KMS-11 (cell line): ENCODE measurements around the gene DNTT.

ENCODE experiments used
- H2AFZ ChIP-seq: fragments of 200-600 bp; sonication (generic); 2 replicates; pipeline ENCODE4 v1.6.1; 2016; ENCODE audit warnings: antibody characterized with exemption, mixed run types, low read depth
- H3K27ac ChIP-seq: fragments of 200-600 bp; sonication (generic); 2 replicates; pipeline ENCODE4 v1.6.1; 2016; ENCODE audit warnings: mild to moderate bottlenecking, mixed run types
- H3K27me3 ChIP-seq: fragments of 200-600 bp; sonication (generic); 2 replicates; pipeline ENCODE4 v1.6.1; 2017; ENCODE audit warnings: mild to moderate bottlenecking, low read depth, mixed run types, moderate library complexity; ENCODE audit not compliant: insufficient read depth
- H3K36me3 ChIP-seq: fragments of 200-600 bp; sonication (generic); 2 replicates; pipeline ENCODE4 v1.6.1; 2017; ENCODE audit warnings: mild to moderate bottlenecking, mixed run types; ENCODE audit not compliant: insufficient read depth
- H3K4me1 ChIP-seq: fragments of 200-600 bp; sonication (generic); 2 replicates; pipeline ENCODE4 v1.6.1; 2016; ENCODE audit warnings: mild to moderate bottlenecking, low read depth, mixed run types; ENCODE audit not compliant: poor library complexity, severe bottlenecking
- H3K4me2 ChIP-seq: fragments of 200-600 bp; sonication (generic); 2 replicates; pipeline ENCODE4 v1.7.0; 2016; ENCODE audit warnings: mild to moderate bottlenecking, mixed run types
- H3K4me3 ChIP-seq: fragments of 200-600 bp; sonication (generic); IDR thresholded peaks from 2 replicates; pipeline ENCODE4 v1.6.1; 2017; ENCODE audit warnings: low read depth, low read length, mixed read lengths; ENCODE audit not compliant: insufficient read depth
- H3K79me2 ChIP-seq: fragments of 200-600 bp; sonication (generic); 2 replicates; pipeline ENCODE4 v1.6.1; 2016; ENCODE audit warnings: low read depth, mixed run types; ENCODE audit not compliant: insufficient read depth
- H3K9ac ChIP-seq: fragments of 200-600 bp; sonication (generic); 2 replicates; pipeline ENCODE4 v1.6.1; 2016; ENCODE audit warnings: mild to moderate bottlenecking, mixed run types
- H4K20me1 ChIP-seq: fragments of 200-600 bp; sonication (generic); 2 replicates; pipeline ENCODE4 v1.6.1; 2016; ENCODE audit warnings: mild to moderate bottlenecking, mixed run types; ENCODE audit not compliant: insufficient read depth
- TF ChIP-seq, protein P1 (sequence below): fragments of 200-600 bp; sonication (generic); conservative IDR thresholded peaks from 2 replicates; pipeline ENCODE4 v1.6.1; 2017; ENCODE audit warnings: low read depth, mild to moderate bottlenecking, antibody characterized with exemption, low read length, moderate library complexity, mixed read lengths

The DNTT gene

DNA sequence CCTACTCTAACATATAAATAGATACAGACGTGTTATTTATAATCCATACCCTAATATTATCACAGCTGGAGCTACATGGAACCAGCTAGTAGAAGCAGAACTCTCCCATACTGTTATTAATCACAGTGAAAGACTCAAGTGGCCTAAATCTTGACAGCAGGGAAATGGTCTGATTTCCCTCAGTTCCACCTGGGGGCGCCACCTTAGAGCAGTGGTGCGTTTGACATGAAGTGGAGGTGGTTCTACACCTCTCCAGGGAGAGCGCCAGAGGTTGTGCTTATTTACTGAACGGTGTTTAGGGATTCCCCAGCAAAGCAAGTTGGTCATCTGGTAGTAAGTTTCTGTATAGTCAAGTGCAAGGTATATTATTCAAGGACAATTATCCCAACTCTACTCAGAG is 17.6 kb downstream of the DNTT start:
- Histone ChIP-seq H2AFZ (no peak overlapping the region), H3K79me2 (no peaks in the 10 kb centered on the region), H4K20me1 (no peaks in the 10 kb centered on the region), H3K36me3 (no peaks in the 10 kb centered on the region), H3K9ac (no peak overlapping the region), H3K4me3 (no peak overlapping the region), H3K27me3 (no peaks in the 10 kb centered on the region), H3K27ac (no peak overlapping the region), H3K4me1 (peaks cover 6% of the 10 kb centered on the region), H3K4me2 (no peak overlapping the region)
- TF ChIP-seq, protein P1, sequence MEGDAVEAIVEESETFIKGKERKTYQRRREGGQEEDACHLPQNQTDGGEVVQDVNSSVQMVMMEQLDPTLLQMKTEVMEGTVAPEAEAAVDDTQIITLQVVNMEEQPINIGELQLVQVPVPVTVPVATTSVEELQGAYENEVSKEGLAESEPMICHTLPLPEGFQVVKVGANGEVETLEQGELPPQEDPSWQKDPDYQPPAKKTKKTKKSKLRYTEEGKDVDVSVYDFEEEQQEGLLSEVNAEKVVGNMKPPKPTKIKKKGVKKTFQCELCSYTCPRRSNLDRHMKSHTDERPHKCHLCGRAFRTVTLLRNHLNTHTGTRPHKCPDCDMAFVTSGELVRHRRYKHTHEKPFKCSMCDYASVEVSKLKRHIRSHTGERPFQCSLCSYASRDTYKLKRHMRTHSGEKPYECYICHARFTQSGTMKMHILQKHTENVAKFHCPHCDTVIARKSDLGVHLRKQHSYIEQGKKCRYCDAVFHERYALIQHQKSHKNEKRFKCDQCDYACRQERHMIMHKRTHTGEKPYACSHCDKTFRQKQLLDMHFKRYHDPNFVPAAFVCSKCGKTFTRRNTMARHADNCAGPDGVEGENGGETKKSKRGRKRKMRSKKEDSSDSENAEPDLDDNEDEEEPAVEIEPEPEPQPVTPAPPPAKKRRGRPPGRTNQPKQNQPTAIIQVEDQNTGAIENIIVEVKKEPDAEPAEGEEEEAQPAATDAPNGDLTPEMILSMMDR = no peak

DNA sequence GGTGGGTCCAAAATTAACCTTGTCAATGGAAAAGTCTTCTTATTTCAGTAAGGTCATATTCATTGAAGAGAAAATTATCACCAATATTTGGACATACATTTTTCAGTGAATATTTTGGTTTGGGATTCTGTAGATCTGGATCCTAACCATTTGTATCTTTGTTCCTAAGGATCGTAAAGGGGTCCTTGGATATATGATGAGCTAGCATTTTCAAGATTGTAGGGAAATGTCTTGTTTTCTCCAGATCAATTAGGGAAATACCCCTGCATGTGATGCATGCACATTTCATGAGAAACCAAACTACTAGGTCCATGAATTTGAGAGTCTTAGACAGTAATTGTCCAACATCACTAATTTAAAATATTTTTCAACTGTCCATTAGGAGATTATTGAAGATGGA is 18.0 kb downstream of the DNTT start:
- no peaks in the 10 kb centered on the region for H3K27me3 ChIP-seq
- no peak overlapping the region for H3K4me2 ChIP-seq
- no peak overlapping the region for H2AFZ ChIP-seq
- H4K20me1 ChIP-seq = no peaks in the 10 kb centered on the region
- TF ChIP-seq, protein P1 = no peak
- no peak overlapping the region for H3K9ac ChIP-seq
- H3K4me1 ChIP-seq = peaks cover 6% of the 10 kb centered on the region
- H3K79me2 ChIP-seq = no peaks in the 10 kb centered on the region
- no peak overlapping the region for H3K4me3 ChIP-seq
- no peaks in the 10 kb centered on the region for H3K36me3 ChIP-seq
- no peak overlapping the region for H3K27ac ChIP-seq

DNA sequence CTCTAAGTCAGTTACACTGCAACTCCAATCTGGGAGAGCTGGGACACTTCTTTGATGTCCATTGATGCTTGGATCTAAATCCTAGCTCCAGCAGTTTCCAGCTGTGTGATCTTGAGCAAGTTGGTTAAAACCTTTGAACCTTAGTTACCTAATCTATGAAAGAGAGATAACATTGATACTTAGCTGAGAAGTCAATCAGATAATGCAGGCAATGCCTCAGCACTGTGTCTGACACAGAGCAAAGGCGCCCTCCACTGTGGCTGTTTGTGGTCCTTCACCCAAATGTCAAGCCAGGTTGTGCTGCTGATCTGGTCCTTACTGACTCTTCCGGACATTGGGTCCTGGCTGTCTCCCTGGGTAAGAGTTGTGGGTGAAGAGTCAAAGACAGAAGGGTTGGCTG is 20.2 kb downstream of the DNTT start:
- peaks cover 6% of the 10 kb centered on the region for H3K4me1 ChIP-seq
- H4K20me1 ChIP-seq = no peaks in the 10 kb centered on the region
- no peaks in the 10 kb centered on the region for H3K27me3 ChIP-seq
- TF ChIP-seq, protein P1 = no peak
- no peak overlapping the region for H3K4me3 ChIP-seq
- no peak overlapping the region for H2AFZ ChIP-seq
- H3K36me3 ChIP-seq = no peaks in the 10 kb centered on the region
- no peak overlapping the region for H3K4me2 ChIP-seq
- H3K27ac ChIP-seq = no peak overlapping the region
- H3K9ac ChIP-seq = no peak overlapping the region
- H3K79me2 ChIP-seq = no peaks in the 10 kb centered on the region

DNA sequence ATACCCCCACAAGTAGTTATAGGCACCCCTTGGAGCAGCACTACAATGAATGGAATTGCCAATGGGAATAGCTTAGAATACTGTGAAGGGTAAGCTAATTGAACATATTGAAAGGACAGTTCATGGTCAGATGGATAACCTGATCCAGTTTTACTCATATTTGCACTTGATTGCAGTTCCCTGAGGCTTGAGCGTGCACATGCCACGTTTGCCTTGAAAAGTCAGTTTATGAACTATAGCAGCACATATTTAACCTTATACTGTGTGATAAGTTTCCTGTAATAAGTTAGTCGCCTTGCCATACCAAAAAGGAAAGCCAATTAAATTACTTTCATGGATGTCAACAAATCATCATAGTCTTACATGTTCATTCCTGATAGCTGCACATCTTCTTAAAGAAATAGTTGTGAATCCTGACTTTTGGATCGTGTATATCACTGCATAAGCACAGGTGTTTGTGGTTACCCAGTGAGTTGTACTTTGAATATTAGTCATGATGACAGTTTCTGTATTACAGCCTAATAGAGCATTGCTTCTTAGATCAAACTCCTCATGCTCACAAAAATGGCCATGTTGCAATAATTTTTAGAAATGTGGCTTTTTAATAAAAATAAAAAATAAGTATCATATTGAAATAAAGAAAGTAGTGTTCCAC is 21.6 kb downstream of the DNTT start:
- peaks cover 6% of the 10 kb centered on the region for H3K4me1 ChIP-seq
- TF ChIP-seq, protein P1 = no peak
- H3K27ac ChIP-seq = no peak overlapping the region
- no peaks in the 10 kb centered on the region for H3K79me2 ChIP-seq
- H2AFZ ChIP-seq = no peak overlapping the region
- no peak overlapping the region for H3K4me3 ChIP-seq
- H3K27me3 ChIP-seq = no peaks in the 10 kb centered on the region
- H4K20me1 ChIP-seq = no peaks in the 10 kb centered on the region
- H3K4me2 ChIP-seq = no peak overlapping the region
- no peak overlapping the region for H3K9ac ChIP-seq
- no peaks in the 10 kb centered on the region for H3K36me3 ChIP-seq
